Endothelial cell of umbilical vein (primary cell): ENCODE results near the gene CATSPERD.

Source experiments
- CTCF ChIP-seq, 2 donors: IDR thresholded peaks; 1 replicate in 1 of 2; 2 replicates in 1 of 2; pipeline ENCODE4 v1.5.1; 2011; ENCODE audit warnings: low read length in 2 of 2, mild to moderate bottlenecking in 2 of 2, moderate library complexity in 2 of 2, control low read depth in 1 of 2, inconsistent platforms in 1 of 2, low read depth in 1 of 2; ENCODE audit not compliant: insufficient read depth in 1 of 2; ENCODE audit errors: extremely low read depth in 1 of 2
- GATA2 ChIP-seq: IDR thresholded peaks from 2 replicates; pipeline ENCODE4 v1.7.0; 2011; ENCODE audit warnings: low read depth, mild to moderate bottlenecking, moderate library complexity, mixed read lengths, low read length; ENCODE audit not compliant: insufficient read length, insufficient read depth
- JUN ChIP-seq: IDR thresholded peaks from 2 replicates; pipeline ENCODE4 v1.6.1; 2011; ENCODE audit warnings: borderline replicate concordance, low read depth; ENCODE audit not compliant: insufficient read length, insufficient read depth
- MYC ChIP-seq: IDR thresholded peaks from one replicate; pipeline ENCODE4 v1.6.1; 2011; ENCODE audit warnings: mild to moderate bottlenecking, low read depth, low read length
- POLR2A ChIP-seq: IDR thresholded peaks from 2 replicates; pipeline ENCODE4 v1.6.1; 2012; ENCODE audit warnings: low read depth, mild to moderate bottlenecking, control low read depth, low read length
- POLR2AphosphoS5 ChIP-seq: IDR thresholded peaks from 2 replicates; pipeline ENCODE4 v1.6.1; 2012; ENCODE audit warnings: low read depth, mild to moderate bottlenecking, control low read depth, low read length, moderate library complexity; ENCODE audit not compliant: insufficient read depth

GRCh38 chr19:5804516-5805461 lies 84.4 kb downstream of the CATSPERD start, which contains the start of gene NRTN:
- TF ChIP-seq POLR2A (no peak), POLR2AphosphoS5 (no peak), JUN (no peak), GATA2 (no peak), CTCF (IDR thresholded peaks at IDR 0.05; ENCODE audit: extremely low read depth in 1 of 2, insufficient read depth in 1 of 2, low read depth in 1 of 2, low read length in 2 of 2) (no peak), MYC (no peak)
